ENCODE measurements around the gene PACC1. TPM values are rescaled to one million over a fixed set of nuclear protein-coding genes. Genes with fewer than 3 reads are reported as not detected.

The PACC1 gene
- total RNA-seq: 9.1 and 11.8 TPM in 2 replicates

GRCh38 chr1:212414328-212415106 lies at the start of gene PACC1:
PACC1 (minus strand) TSS chr1:212414886; CDS start chr1:212414757, 129 bp downstream.

GRCh38 chr1:212432661-212433576 lies 18.2 kb upstream of the PACC1 start, which contains the start of gene NENF:
NENF (plus strand) TSS chr1:212432920; CDS start chr1:212432944, 24 bp downstream.

Other genes starting within 250 kb of the PACC1 start
- gene PPP2R5A, start 129.5 kb downstream of the PACC1 start, total RNA-seq: 20.8 and 30.0 TPM in 2 replicates
- gene NENF, start 18.0 kb upstream of the PACC1 start, total RNA-seq: 52.2 and 71.3 TPM in 2 replicates
- gene ATF3, start 193.9 kb upstream of the PACC1 start, total RNA-seq: 1.7 and 2.9 TPM in 2 replicates